GM18909 (cell line): ENCODE results near the gene METTL25.

Experiments
- ATAC-seq: cut with Tn5 transposase; IDR thresholded peaks from one replicate; pipeline ENCODE4 v1.9.1; 2021; ENCODE audit warnings: mild to moderate bottlenecking; ENCODE audit not compliant: unreplicated experiment, poor library complexity

The METTL25 gene

GRCh38 chr12:82400819-82401218 is 42.5 kb downstream of the METTL25 start:
- no peak for ATAC-seq

GRCh38 chr12:82406651-82407050 is 48.3 kb downstream of the METTL25 start:
- ATAC-seq, result no peak

- no peak for ATAC-seq
These were observed 49.2 kb downstream of the METTL25 start for GRCh38 chr12:82407481-82407880.

GRCh38 chr12:82408844-82409243 is 50.5 kb downstream of the METTL25 start:
- ATAC-seq, result no peak

- ATAC-seq, result no peak
These were observed 53.4 kb downstream of the METTL25 start for GRCh38 chr12:82411546-82412230.

GRCh38 chr12:82412246-82412645 is 53.9 kb downstream of the METTL25 start:
- ATAC-seq, result peak; percentile 63

GRCh38 chr12:82414044-82414443 is 55.7 kb downstream of the METTL25 start:
- no peak for ATAC-seq

- no peak for ATAC-seq
These were observed 56.6 kb downstream of the METTL25 start for GRCh38 chr12:82414926-82415325.

GRCh38 chr12:82415402-82415801 is 57.1 kb downstream of the METTL25 start:
- ATAC-seq, result no peak

- ATAC-seq, result no peak
These were observed 66.9 kb downstream of the METTL25 start for GRCh38 chr12:82425241-82425640.

- no peak for ATAC-seq
These were observed 67.8 kb downstream of the METTL25 start for GRCh38 chr12:82426081-82426480.

GRCh38 chr12:82426586-82426985 is 68.3 kb downstream of the METTL25 start:
- ATAC-seq, result no peak

GRCh38 chr12:82430541-82431145 is 72.3 kb downstream of the METTL25 start:
- ATAC-seq, result no peak

GRCh38 chr12:82434392-82434911 is 76.1 kb downstream of the METTL25 start:
- no peak for ATAC-seq

- ATAC-seq, result no peak
These were observed 78.0 kb downstream of the METTL25 start for GRCh38 chr12:82436354-82436753.

GRCh38 chr12:82437744-82438143 is 79.4 kb downstream of the METTL25 start:
- peak; percentile 43 for ATAC-seq

GRCh38 chr12:82438356-82438755 is 80.0 kb downstream of the METTL25 start:
- peak; percentile 78 for ATAC-seq

- no peak for ATAC-seq
These were observed 82.6 kb downstream of the METTL25 start for GRCh38 chr12:82440885-82441284.

- no peak for ATAC-seq
These were observed 90.7 kb downstream of the METTL25 start for GRCh38 chr12:82448911-82449578.

GRCh38 chr12:82456633-82457032 is 98.3 kb downstream of the METTL25 start:
- ATAC-seq, result no peak

GRCh38 chr12:82458101-82458500 is 99.8 kb downstream of the METTL25 start:
- no peak for ATAC-seq
